Measurements from ENCODE around the gene TMEM132C.

TMEM132C gene

GRCh38 chr12:128570191-128571065 is 303.5 kb downstream of the TMEM132C start:
- Histone ChIP-seq H3K36me3 (ENCODE audit: control insufficient read depth in 2 of 2, insufficient read depth in 2 of 2, low read length in 2 of 2) (no peaks in the 10 kb centered on the region), H3K9ac (ENCODE audit: low read depth in 1 of 2, low read length in 2 of 2) (no peak overlapping the region), H3K27me3 (ENCODE audit: control insufficient read depth in 2 of 2, insufficient read depth in 2 of 2, low read length in 2 of 2) (no peaks in the 10 kb centered on the region), H3K27ac (ENCODE audit: low read depth in 2 of 2, low read length in 2 of 2) (peak overlapping the region in 1 of 2 donors; percentile 57), H3K4me1 (ENCODE audit: control insufficient read depth in 2 of 2, insufficient read depth in 2 of 2, low read length in 2 of 2) (peaks cover 0 to 8% of the 10 kb centered on the region in 2 donors), H3K9me3 (ENCODE audit: control insufficient read depth in 2 of 2, low read length in 2 of 2) (peaks cover 0 to 6% of the 10 kb centered on the region in 2 donors), H3K4me3 (ENCODE audit: low read length in 2 of 2) (no peak overlapping the region)

- Histone ChIP-seq H3K9me3 (ENCODE audit: control insufficient read depth in 2 of 2, low read length in 2 of 2) (peaks cover 0 to 6% of the 10 kb centered on the region in 2 donors), H3K27me3 (ENCODE audit: control insufficient read depth in 2 of 2, insufficient read depth in 2 of 2, low read length in 2 of 2) (no peaks in the 10 kb centered on the region), H3K4me1 (ENCODE audit: control insufficient read depth in 2 of 2, insufficient read depth in 2 of 2, low read length in 2 of 2) (peaks cover 0 to 8% of the 10 kb centered on the region in 2 donors), H3K9ac (ENCODE audit: low read depth in 1 of 2, low read length in 2 of 2) (no peak overlapping the region), H3K4me3 (ENCODE audit: low read length in 2 of 2) (no peak overlapping the region), H3K36me3 (ENCODE audit: control insufficient read depth in 2 of 2, insufficient read depth in 2 of 2, low read length in 2 of 2) (no peaks in the 10 kb centered on the region), H3K27ac (ENCODE audit: low read depth in 2 of 2, low read length in 2 of 2) (no peak overlapping the region)
Observed at GRCh38 chr12:128571906-128572810, 305.2 kb downstream of the TMEM132C start.

- peaks cover 0 to 6% of the 10 kb centered on the region in 2 donors for H3K9me3 ChIP-seq (ENCODE audit: control insufficient read depth in 2 of 2, low read length in 2 of 2)
- no peaks in the 10 kb centered on the region for H3K36me3 ChIP-seq (ENCODE audit: control insufficient read depth in 2 of 2, insufficient read depth in 2 of 2, low read length in 2 of 2)
- no peak overlapping the region for H3K4me3 ChIP-seq (ENCODE audit: low read length in 2 of 2)
- no peaks in the 10 kb centered on the region for H3K27me3 ChIP-seq (ENCODE audit: control insufficient read depth in 2 of 2, insufficient read depth in 2 of 2, low read length in 2 of 2)
- no peak overlapping the region for H3K27ac ChIP-seq (ENCODE audit: low read depth in 2 of 2, low read length in 2 of 2)
- H3K4me1 ChIP-seq (ENCODE audit: control insufficient read depth in 2 of 2, insufficient read depth in 2 of 2, low read length in 2 of 2), result peaks cover 0 to 8% of the 10 kb centered on the region in 2 donors
- H3K9ac ChIP-seq (ENCODE audit: low read depth in 1 of 2, low read length in 2 of 2), result no peak overlapping the region
Observed at GRCh38 chr12:128573907-128574306, 306.9 kb downstream of the TMEM132C start.

GRCh38 chr12:128578045-128578444 is 311.1 kb downstream of the TMEM132C start:
- H3K4me1 ChIP-seq (ENCODE audit: control insufficient read depth in 2 of 2, insufficient read depth in 2 of 2, low read length in 2 of 2), result no peaks in the 10 kb centered on the region
- no peak overlapping the region for H3K4me3 ChIP-seq (ENCODE audit: low read length in 2 of 2)
- H3K9ac ChIP-seq (ENCODE audit: low read depth in 1 of 2, low read length in 2 of 2), result no peak overlapping the region
- no peaks in the 10 kb centered on the region for H3K27me3 ChIP-seq (ENCODE audit: control insufficient read depth in 2 of 2, insufficient read depth in 2 of 2, low read length in 2 of 2)
- no peaks in the 10 kb centered on the region for H3K36me3 ChIP-seq (ENCODE audit: control insufficient read depth in 2 of 2, insufficient read depth in 2 of 2, low read length in 2 of 2)
- no peaks in the 10 kb centered on the region for H3K9me3 ChIP-seq (ENCODE audit: control insufficient read depth in 2 of 2, low read length in 2 of 2)
- H3K27ac ChIP-seq (ENCODE audit: low read depth in 2 of 2, low read length in 2 of 2), result no peak overlapping the region

DNA sequence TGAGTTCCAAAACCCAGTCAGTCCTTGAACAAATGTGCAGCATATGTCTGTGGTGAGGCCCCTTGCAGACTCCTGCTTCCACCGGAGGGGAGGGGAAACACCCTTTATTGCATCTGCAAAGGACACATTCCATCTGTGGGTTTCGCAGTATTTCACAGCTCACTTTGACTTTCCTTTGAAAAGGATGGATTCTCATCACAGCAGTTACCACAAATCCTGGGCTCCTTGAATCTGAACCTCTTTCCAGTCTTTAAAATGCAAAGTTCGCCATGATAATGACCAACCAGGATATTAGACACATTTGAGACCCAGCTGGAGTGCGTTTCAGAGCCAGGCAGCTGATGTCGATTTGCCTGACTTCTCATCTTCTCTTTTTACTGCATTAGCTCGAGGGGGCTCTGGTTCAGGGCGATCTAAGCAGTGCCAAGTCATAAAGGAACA is 314.4 kb downstream of the TMEM132C start:
- Histone ChIP-seq H3K27me3 (ENCODE audit: control insufficient read depth in 2 of 2, insufficient read depth in 2 of 2, low read length in 2 of 2) (no peaks in the 10 kb centered on the region), H3K4me1 (ENCODE audit: control insufficient read depth in 2 of 2, insufficient read depth in 2 of 2, low read length in 2 of 2) (no peaks in the 10 kb centered on the region), H3K4me3 (ENCODE audit: low read length in 2 of 2) (no peak overlapping the region), H3K9me3 (ENCODE audit: control insufficient read depth in 2 of 2, low read length in 2 of 2) (no peaks in the 10 kb centered on the region), H3K36me3 (ENCODE audit: control insufficient read depth in 2 of 2, insufficient read depth in 2 of 2, low read length in 2 of 2) (no peaks in the 10 kb centered on the region), H3K27ac (ENCODE audit: low read depth in 2 of 2, low read length in 2 of 2) (no peak overlapping the region), H3K9ac (ENCODE audit: low read depth in 1 of 2, low read length in 2 of 2) (no peak overlapping the region)

GRCh38 chr12:128583453-128583852 is 316.5 kb downstream of the TMEM132C start:
- H3K9ac ChIP-seq (ENCODE audit: low read depth in 1 of 2, low read length in 2 of 2), result no peak overlapping the region
- H3K4me3 ChIP-seq (ENCODE audit: low read length in 2 of 2), result no peak overlapping the region
- no peaks in the 10 kb centered on the region for H3K9me3 ChIP-seq (ENCODE audit: control insufficient read depth in 2 of 2, low read length in 2 of 2)
- no peak overlapping the region for H3K27ac ChIP-seq (ENCODE audit: low read depth in 2 of 2, low read length in 2 of 2)
- H3K36me3 ChIP-seq (ENCODE audit: control insufficient read depth in 2 of 2, insufficient read depth in 2 of 2, low read length in 2 of 2), result no peaks in the 10 kb centered on the region
- no peaks in the 10 kb centered on the region for H3K27me3 ChIP-seq (ENCODE audit: control insufficient read depth in 2 of 2, insufficient read depth in 2 of 2, low read length in 2 of 2)
- no peaks in the 10 kb centered on the region for H3K4me1 ChIP-seq (ENCODE audit: control insufficient read depth in 2 of 2, insufficient read depth in 2 of 2, low read length in 2 of 2)

DNA sequence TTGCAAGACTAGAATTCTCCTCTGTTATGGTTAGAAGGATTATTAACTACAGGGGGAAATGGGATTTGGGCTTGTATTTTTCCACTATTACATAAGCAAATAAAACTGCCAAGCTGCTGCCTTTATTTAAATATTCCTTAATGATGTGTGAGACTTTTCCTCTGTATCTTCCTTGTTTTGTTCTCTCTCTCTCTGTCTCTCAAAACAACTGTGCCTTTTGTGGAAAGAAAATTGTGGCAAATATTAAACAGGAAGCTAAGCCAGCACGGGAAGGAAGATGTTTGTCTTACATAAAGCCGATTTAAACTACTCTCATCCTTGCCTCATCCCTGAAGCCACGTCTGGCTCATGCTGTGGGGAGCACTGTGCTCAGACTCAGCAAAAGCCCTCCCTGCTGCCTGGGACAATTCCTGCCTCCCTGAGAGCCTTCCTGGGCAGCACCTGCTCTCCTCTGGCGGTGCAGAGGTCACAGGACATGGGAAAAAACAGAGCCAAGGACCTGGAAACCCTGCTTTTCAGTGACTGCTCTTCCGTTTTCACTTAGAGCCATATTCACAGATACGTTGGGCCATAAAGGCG is 319.6 kb downstream of the TMEM132C start:
- Histone ChIP-seq H3K4me3 (ENCODE audit: low read length in 2 of 2) (no peak overlapping the region), H3K9ac (ENCODE audit: low read depth in 1 of 2, low read length in 2 of 2) (no peak overlapping the region), H3K4me1 (ENCODE audit: control insufficient read depth in 2 of 2, insufficient read depth in 2 of 2, low read length in 2 of 2) (no peaks in the 10 kb centered on the region), H3K27ac (ENCODE audit: low read depth in 2 of 2, low read length in 2 of 2) (no peak overlapping the region), H3K36me3 (ENCODE audit: control insufficient read depth in 2 of 2, insufficient read depth in 2 of 2, low read length in 2 of 2) (no peaks in the 10 kb centered on the region), H3K27me3 (ENCODE audit: control insufficient read depth in 2 of 2, insufficient read depth in 2 of 2, low read length in 2 of 2) (no peaks in the 10 kb centered on the region), H3K9me3 (ENCODE audit: control insufficient read depth in 2 of 2, low read length in 2 of 2) (no peaks in the 10 kb centered on the region)

DNA sequence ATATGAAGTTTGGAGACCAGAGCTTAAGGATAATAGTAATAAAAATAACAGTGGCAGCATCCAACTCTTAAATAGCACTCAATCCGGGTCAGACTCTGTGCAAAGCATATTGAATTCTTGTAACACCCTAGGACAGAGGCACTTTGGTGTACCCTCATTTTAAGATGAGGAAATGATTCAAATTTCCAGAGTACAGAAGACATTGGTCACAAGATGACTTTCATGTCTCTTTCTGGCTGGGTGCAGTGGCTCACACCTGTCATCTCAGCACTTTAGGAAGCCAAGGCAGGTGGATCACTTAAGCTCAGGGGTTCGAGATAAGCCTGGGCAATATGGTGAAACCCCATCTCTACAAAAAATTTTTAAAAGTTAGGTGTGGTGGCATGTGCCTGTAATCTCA is 320.9 kb downstream of the TMEM132C start:
- no peak overlapping the region for H3K27ac ChIP-seq (ENCODE audit: low read depth in 2 of 2, low read length in 2 of 2)
- H3K9ac ChIP-seq (ENCODE audit: low read depth in 1 of 2, low read length in 2 of 2), result no peak overlapping the region
- H3K4me1 ChIP-seq (ENCODE audit: control insufficient read depth in 2 of 2, insufficient read depth in 2 of 2, low read length in 2 of 2), result no peaks in the 10 kb centered on the region
- no peaks in the 10 kb centered on the region for H3K27me3 ChIP-seq (ENCODE audit: control insufficient read depth in 2 of 2, insufficient read depth in 2 of 2, low read length in 2 of 2)
- H3K4me3 ChIP-seq (ENCODE audit: low read length in 2 of 2), result no peak overlapping the region
- H3K36me3 ChIP-seq (ENCODE audit: control insufficient read depth in 2 of 2, insufficient read depth in 2 of 2, low read length in 2 of 2), result no peaks in the 10 kb centered on the region
- no peaks in the 10 kb centered on the region for H3K9me3 ChIP-seq (ENCODE audit: control insufficient read depth in 2 of 2, low read length in 2 of 2)

- no peaks in the 10 kb centered on the region for H3K4me1 ChIP-seq (ENCODE audit: control insufficient read depth in 2 of 2, insufficient read depth in 2 of 2, low read length in 2 of 2)
- no peak overlapping the region for H3K27ac ChIP-seq (ENCODE audit: low read depth in 2 of 2, low read length in 2 of 2)
- H3K27me3 ChIP-seq (ENCODE audit: control insufficient read depth in 2 of 2, insufficient read depth in 2 of 2, low read length in 2 of 2), result no peaks in the 10 kb centered on the region
- H3K36me3 ChIP-seq (ENCODE audit: control insufficient read depth in 2 of 2, insufficient read depth in 2 of 2, low read length in 2 of 2), result no peaks in the 10 kb centered on the region
- H3K9ac ChIP-seq (ENCODE audit: low read depth in 1 of 2, low read length in 2 of 2), result no peak overlapping the region
- no peaks in the 10 kb centered on the region for H3K9me3 ChIP-seq (ENCODE audit: control insufficient read depth in 2 of 2, low read length in 2 of 2)
- no peak overlapping the region for H3K4me3 ChIP-seq (ENCODE audit: low read length in 2 of 2)
Observed at GRCh38 chr12:128592220-128592744, 325.3 kb downstream of the TMEM132C start.

Data from mucosa of rectum (tissue), 2 donors.